Lung (tissue), 12 donors: Measurements from ENCODE around the gene DDOST. TPM values are rescaled to one million over a fixed set of nuclear protein-coding genes. Genes with fewer than 3 reads are reported as not detected.
"Not testable (repeated sequence)": the region's sequence is repeated elsewhere in the genome, so short reads cannot be mapped to it uniquely, and the experiment has no call there.

Experiments
- ATAC-seq: fragments of 200-7000 bp; cut with Tn5 transposase; one replicate; pipeline ENCODE4 v1.9.1; 2020; ENCODE audit warnings: moderate number of reproducible peaks; ENCODE audit not compliant: insufficient read depth, low FRiP score
- DNase-seq, 3 donors: peaks; one replicate each; pipeline ENCODE4 v3.0.0-alpha.2; 2013 to 2017
- H3K27ac ChIP-seq, 2 donors: one replicate each; pipeline ENCODE4 v1.5.1; 2013; ENCODE audit warnings: mild to moderate bottlenecking in 2 of 2, moderate library complexity in 2 of 2, control low read depth in 1 of 2, inconsistent platforms in 1 of 2, low read depth in 1 of 2, low read length in 1 of 2
- H3K27me3 ChIP-seq, 3 donors: one replicate each; pipeline ENCODE4 v1.5.1; 2013; ENCODE audit warnings: low read length in 2 of 3; ENCODE audit not compliant: control insufficient read depth in 3 of 3, insufficient read depth in 3 of 3
- H3K36me3 ChIP-seq, 4 donors: one replicate each; pipeline ENCODE4 v1.5.1; 2013; ENCODE audit warnings: low read length in 4 of 4, mild to moderate bottlenecking in 1 of 4, moderate library complexity in 1 of 4; ENCODE audit not compliant: control insufficient read depth in 4 of 4, insufficient read depth in 4 of 4
- H3K4me1 ChIP-seq, 5 donors: one replicate each; pipeline ENCODE4 v1.5.1; 2013; ENCODE audit warnings: low read length in 5 of 5, mild to moderate bottlenecking in 2 of 5, moderate library complexity in 1 of 5; ENCODE audit not compliant: control insufficient read depth in 5 of 5, insufficient read depth in 5 of 5
- H3K4me3 ChIP-seq: one replicate; pipeline ENCODE4 v1.5.1; 2013; ENCODE audit warnings: mild to moderate bottlenecking, control low read depth, moderate library complexity
- H3K9ac ChIP-seq, 2 donors: one replicate each; pipeline ENCODE4 v1.5.1; 2013; ENCODE audit warnings: low read length in 2 of 2, control low read depth in 1 of 2; ENCODE audit not compliant: insufficient read depth in 1 of 2
- H3K9me3 ChIP-seq, 4 donors: one replicate each; pipeline ENCODE4 v1.5.1; 2013; ENCODE audit warnings: low read length in 3 of 4, mild to moderate bottlenecking in 1 of 4, moderate library complexity in 1 of 4; ENCODE audit not compliant: control insufficient read depth in 4 of 4, insufficient read depth in 3 of 4
- WGBS, 2 donors: extraction: QIAGEN DNeasy Blood & Tissue Kit; methylation state at CpG; one replicate each; pipeline ENCODE4 v1.1.7; 2013; 5-methylcytosine and 5-hydroxymethylcytosine counted together
- polyA plus RNA-seq, 2 donors: library from polyadenylated mRNA; stranded (reverse); fragments of 200-250 nt; gene quantifications; one replicate each; pipeline ENCODE4 v1.2.1, GENCODE V29; 2013
- total RNA-seq, 2 donors: library from RNA; depleted of rRNA in 1 of 2; stranded (reverse); fragments of >200 nt in 1 of 2; gene quantifications; one replicate each; pipeline ENCODE4 v1.2.1, GENCODE V29; 2014 to 2021
- TF ChIP-seq, protein P1 (sequence below): IDR thresholded peaks from 2 replicates; pipeline ENCODE4 v1.5.1; 2012; ENCODE audit warnings: mild to moderate bottlenecking; ENCODE audit errors: control extremely low read depth, extremely low read depth
- donor health status: control.
- donor health status: control.
- donor health status: Bipolar disorder and iron deficiency.
- donor health status: healthy.
- donor health status: DM: yes; HTN: yes; CAD: no.

The DDOST gene
- total and polyA plus RNA-seq, 4 donors = 121 to 304 (median 228) TPM

DNA sequence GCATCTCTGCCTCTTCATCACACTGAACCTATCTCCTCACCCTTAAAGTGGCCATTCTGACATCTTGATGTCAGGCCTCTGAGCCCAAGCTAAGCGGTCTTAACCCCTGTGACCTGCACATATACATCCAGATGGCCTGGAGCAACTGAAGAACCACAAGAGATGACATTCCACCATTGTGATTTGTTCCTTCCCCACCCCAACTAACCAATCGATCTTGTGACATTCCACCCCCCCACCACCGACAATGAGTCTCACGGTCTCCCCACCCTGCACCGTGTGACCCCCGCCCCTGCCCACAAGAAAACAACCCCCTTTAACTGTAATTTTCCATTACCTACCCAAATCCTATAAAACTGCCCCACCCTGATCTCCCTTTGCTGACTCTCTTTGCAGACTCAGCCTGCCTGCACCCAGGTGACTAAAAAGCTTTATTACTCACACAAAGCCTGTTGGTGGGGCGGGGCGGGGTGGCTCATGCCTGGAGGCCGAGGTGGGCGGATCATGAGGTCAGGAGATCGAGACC lies 48.9 kb downstream of the DDOST start:
- no peak for DNase-seq
- WGBS, 2 donors = 80 to 88% methylated on average over 11 of the region's 11 CpGs
- no peak overlapping the region for H3K9ac ChIP-seq

DNA sequence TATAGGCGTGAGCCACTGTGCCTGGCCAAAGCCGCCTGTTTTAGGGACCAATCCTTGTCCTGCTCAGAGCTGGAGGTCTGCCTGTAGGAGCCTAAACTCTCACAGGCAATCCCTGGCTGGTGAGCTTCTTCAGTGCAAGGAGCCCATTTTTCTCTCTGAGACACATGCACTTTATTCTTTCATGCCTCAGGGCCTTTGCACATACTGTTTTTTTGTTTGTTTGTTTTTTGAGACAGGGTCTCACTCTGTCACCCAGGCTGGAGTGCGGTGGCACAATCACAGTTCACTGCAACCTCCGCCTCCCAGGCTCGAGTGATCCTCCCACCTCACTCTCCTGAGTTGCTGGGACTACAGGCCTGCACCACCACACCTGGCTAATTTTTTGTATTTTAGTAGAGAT lies 49.5 kb downstream of the DDOST start:
- no peak overlapping the region for H3K9ac ChIP-seq
- H3K9me3 ChIP-seq = peaks cover 0 to 2% (median 0%) of the 10 kb centered on the region in 4 donors
- WGBS, 2 donors = 92 to 100% methylated on average over 5 of the region's 5 CpGs
- H3K4me3 ChIP-seq = no peak overlapping the region
- no peaks in the 10 kb centered on the region for H3K36me3 ChIP-seq
- H3K27ac ChIP-seq = no peak overlapping the region
- peaks cover 0 to 3% (median 0%) of the 10 kb centered on the region in 5 donors for H3K4me1 ChIP-seq
- ATAC-seq (no peak), DNase-seq (no peak)
- no peaks in the 10 kb centered on the region for H3K27me3 ChIP-seq
- TF ChIP-seq, protein P1, sequence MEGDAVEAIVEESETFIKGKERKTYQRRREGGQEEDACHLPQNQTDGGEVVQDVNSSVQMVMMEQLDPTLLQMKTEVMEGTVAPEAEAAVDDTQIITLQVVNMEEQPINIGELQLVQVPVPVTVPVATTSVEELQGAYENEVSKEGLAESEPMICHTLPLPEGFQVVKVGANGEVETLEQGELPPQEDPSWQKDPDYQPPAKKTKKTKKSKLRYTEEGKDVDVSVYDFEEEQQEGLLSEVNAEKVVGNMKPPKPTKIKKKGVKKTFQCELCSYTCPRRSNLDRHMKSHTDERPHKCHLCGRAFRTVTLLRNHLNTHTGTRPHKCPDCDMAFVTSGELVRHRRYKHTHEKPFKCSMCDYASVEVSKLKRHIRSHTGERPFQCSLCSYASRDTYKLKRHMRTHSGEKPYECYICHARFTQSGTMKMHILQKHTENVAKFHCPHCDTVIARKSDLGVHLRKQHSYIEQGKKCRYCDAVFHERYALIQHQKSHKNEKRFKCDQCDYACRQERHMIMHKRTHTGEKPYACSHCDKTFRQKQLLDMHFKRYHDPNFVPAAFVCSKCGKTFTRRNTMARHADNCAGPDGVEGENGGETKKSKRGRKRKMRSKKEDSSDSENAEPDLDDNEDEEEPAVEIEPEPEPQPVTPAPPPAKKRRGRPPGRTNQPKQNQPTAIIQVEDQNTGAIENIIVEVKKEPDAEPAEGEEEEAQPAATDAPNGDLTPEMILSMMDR = no peak

More for the DNA sequence above, 48.9 kb downstream of the DDOST start:
- peaks cover 0 to 2% (median 0%) of the 10 kb centered on the region in 4 donors for H3K9me3 ChIP-seq
- no peaks in the 10 kb centered on the region for H3K36me3 ChIP-seq
- TF ChIP-seq, protein P1 = no peak
- no peak overlapping the region for H3K4me3 ChIP-seq
- no peaks in the 10 kb centered on the region for H3K27me3 ChIP-seq
- ATAC-seq = no peak
- H3K4me1 ChIP-seq = peaks cover 0 to 3% (median 0%) of the 10 kb centered on the region in 5 donors
- no peak overlapping the region for H3K27ac ChIP-seq

DNA sequence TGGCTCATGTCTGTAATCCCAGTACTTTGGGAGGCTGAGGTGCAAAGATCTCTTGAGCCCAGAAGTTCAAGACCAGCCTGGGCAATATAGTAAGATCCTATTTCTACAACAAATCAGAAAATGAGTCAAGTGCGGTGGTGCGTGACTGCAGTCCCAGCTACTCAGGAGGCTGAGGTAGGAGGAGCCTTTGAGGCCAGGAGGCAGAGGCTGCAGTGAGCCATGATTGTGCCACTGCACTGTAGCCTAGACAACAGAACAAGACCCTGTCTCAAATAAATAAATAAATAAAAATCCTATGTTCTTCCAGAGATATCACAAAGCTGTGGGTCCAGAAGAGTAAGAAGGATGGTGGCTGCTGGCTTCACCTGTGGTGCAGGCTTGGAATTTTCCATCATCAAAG lies 50.2 kb downstream of the DDOST start:
- DNase-seq (no peak), ATAC-seq (no peak)
- no peaks in the 10 kb centered on the region for H3K27me3 ChIP-seq
- H3K36me3 ChIP-seq = no peaks in the 10 kb centered on the region
- TF ChIP-seq, protein P1 = no peak
- 94 to 95% methylated on average over 2 of the region's 2 CpGs for WGBS, 2 donors
- peaks cover 0 to 2% (median 0%) of the 10 kb centered on the region in 4 donors for H3K9me3 ChIP-seq
- H3K4me1 ChIP-seq = peaks cover 0 to 3% (median 0%) of the 10 kb centered on the region in 5 donors
- H3K9ac ChIP-seq = no peak overlapping the region
- H3K27ac ChIP-seq = no peak overlapping the region
- H3K4me3 ChIP-seq = no peak overlapping the region

DNA sequence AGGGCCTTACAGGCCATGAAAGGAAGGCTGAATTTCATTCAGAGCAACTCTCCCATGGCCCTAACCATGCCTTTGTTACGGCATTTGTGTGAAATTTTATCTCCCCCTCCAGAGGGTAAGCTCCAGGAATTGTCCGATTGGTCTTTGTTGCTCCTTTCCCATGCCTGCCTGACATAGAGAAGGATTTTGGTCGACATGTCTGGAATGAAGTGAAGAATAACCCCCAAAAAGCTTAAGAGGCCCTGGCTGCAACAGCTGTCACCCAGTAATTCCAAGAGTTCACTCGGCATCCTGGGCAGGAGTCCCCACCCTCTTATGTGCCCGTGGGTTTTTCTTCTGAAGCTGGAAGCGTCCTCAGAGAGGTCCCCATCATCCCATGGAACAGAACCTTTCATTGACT lies 51.6 kb downstream of the DDOST start:
- peaks cover 0 to 2% (median 0%) of the 10 kb centered on the region in 4 donors for H3K9me3 ChIP-seq
- WGBS, 2 donors = 84 to 95% methylated on average over 6 of the region's 6 CpGs
- no peak overlapping the region for H3K9ac ChIP-seq
- no peak overlapping the region for H3K4me3 ChIP-seq
- no peak overlapping the region for H3K27ac ChIP-seq
- no peaks in the 10 kb centered on the region for H3K36me3 ChIP-seq
- no peak for ATAC-seq
- H3K27me3 ChIP-seq = peaks cover 0 to 2% (median 0%) of the 10 kb centered on the region in 3 donors
- TF ChIP-seq, protein P1 = no peak
- DNase-seq = no peak
- peaks cover 0 to 3% (median 0%) of the 10 kb centered on the region in 5 donors for H3K4me1 ChIP-seq

DNA sequence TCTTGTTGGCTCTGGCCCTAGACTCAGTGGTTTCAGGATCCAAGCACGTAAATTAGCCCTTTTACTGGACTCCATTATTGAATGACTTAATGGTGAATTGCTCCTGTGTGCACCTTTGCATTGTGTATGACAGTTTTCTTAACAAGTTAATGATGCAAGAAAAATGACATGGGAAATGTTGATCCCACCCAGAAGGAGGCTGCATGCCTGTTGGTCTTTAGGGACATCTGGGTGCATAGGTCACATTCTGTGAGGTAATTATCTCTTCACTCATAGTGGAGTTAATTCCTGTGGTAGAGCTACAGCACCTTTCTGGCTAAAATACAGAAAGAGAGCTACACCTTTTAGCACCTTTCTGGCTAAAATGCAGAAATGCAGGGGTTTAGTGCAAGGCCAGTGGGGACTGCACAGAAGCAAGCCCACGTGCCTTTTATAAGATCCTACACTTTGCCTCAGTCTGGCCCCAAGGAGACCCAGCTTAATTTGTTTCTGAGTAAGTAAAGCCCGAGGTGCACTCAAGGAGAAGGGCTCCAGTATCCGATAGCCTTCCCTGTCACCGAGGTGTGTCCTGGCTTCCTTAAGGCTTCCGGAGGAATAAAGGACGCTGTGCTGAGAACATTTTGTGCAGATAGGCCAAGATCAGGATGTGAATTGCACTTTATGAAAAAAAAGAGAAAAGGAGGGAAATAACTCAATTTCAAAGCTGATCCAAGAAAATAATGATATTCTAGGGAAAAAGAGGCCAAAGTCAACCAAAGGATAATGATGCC lies 54.2 kb downstream of the DDOST start:
- not testable (repeated sequence) for DNase-seq, H3K4me1 ChIP-seq, H3K9ac ChIP-seq, H3K27ac ChIP-seq, H3K27me3 ChIP-seq, H3K9me3 ChIP-seq, ATAC-seq, H3K36me3 ChIP-seq, H3K4me3 ChIP-seq
- 77 to 87% methylated on average over 6 of the region's 7 CpGs for WGBS, 2 donors
